MCF 10A (cell line): ENCODE measurements around the gene GRM1. TPM values are rescaled to one million over a fixed set of nuclear protein-coding genes. Genes with fewer than 3 reads are reported as not detected.

Experiments
- BruUV-seq: library from RNA; stranded (reverse); fragments of 400-500 nt; replicated peaks from 2 replicates; lab custom pipeline; 2021; lab: Mats Ljungman, UMichigan
- CTCF ChIA-PET: fragments of 300-600 bp; sonication (Branson Sonifier 250); formaldehyde crosslinking; extraction: SDS; loops from one replicate; lab custom pipeline; 2021; ENCODE audit warnings: antibody characterized with exemption, inconsistent platforms; lab: Yijun Ruan, JAX
- POLR2A ChIA-PET: fragments of 300-600, 350-650 bp; sonication (Branson Sonifier 250); formaldehyde crosslinking; extraction: SDS; loops from one replicate; lab custom pipeline; 2020; ENCODE audit warnings: antibody characterized with exemption, inconsistent platforms; lab: Yijun Ruan, JAX
- DNase-seq: peaks from one replicate; pipeline ENCODE4 v3.0.0-alpha.2; 2018; ENCODE audit not compliant: unreplicated experiment
- H3K27ac Mint-ChIP-seq: one replicate; pipeline ENCODE4 v1.8.0; 2022; ENCODE audit warnings: mild to moderate bottlenecking, low read depth, mixed read lengths; ENCODE audit not compliant: unreplicated experiment
- H3K27me3 Mint-ChIP-seq: one replicate; pipeline ENCODE4 v1.8.0; 2022; ENCODE audit warnings: mixed read lengths; ENCODE audit not compliant: insufficient read depth, unreplicated experiment
- H3K36me3 Mint-ChIP-seq: one replicate; pipeline ENCODE4 v1.8.0; 2022; ENCODE audit warnings: mild to moderate bottlenecking, moderate library complexity, mixed read lengths; ENCODE audit not compliant: insufficient read depth, unreplicated experiment
- H3K4me1 Mint-ChIP-seq: one replicate; pipeline ENCODE4 v1.8.0; 2022; ENCODE audit warnings: mixed read lengths; ENCODE audit not compliant: insufficient read depth, unreplicated experiment
- H3K4me3 Mint-ChIP-seq: one replicate; pipeline ENCODE4 v1.8.0; 2022; ENCODE audit warnings: mild to moderate bottlenecking, moderate library complexity, mixed read lengths; ENCODE audit not compliant: unreplicated experiment
- H3K9me3 Mint-ChIP-seq: one replicate; pipeline ENCODE4 v1.8.0; 2022; ENCODE audit warnings: mixed read lengths; ENCODE audit not compliant: unreplicated experiment
- intact Hi-C: fragments of 100-400 bp; cut with micrococcal nuclease; formaldehyde crosslinking; loops from 2 replicates; pipeline ENCODE4 v1.14.1; 2022
- total RNA-seq: library from RNA; stranded (reverse); gene quantifications from 2 replicates; pipeline ENCODE4 v1.2.3, GENCODE V29; 2022
- TF ChIP-seq, protein P1 (sequence below): fragments of 200-600 bp; IDR thresholded peaks from one replicate; pipeline ENCODE4 v1.8.0; 2022; ENCODE audit warnings: antibody characterized with exemption, mild to moderate bottlenecking; ENCODE audit not compliant: unreplicated experiment

Gene GRM1
- total RNA-seq, 1 experiment from 2014 or later: not detected

DNA sequence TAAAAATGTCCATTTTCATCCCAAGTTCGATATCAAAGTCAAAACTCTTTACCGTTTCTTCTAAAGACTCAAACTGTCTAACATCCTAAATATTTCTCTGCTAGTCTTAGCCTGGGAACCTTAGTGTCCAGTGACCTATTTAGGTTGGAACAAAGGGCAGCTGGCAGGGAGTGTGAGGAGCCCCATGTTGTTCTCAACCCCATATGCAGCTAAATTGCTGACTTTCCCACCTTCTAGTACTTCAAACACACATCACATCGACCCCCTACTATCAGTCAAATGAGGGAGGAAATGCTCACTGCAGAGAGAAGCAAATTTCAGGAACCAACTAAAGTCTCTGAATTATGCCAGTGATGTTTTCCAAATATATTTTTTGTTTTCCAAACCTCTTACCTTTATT, 322.2 kb downstream of the GRM1 start:
- no peaks in the 10 kb centered on the region for H3K9me3 Mint-ChIP-seq
- CTCF ChIA-PET: interaction anchor here (1.0 kb wide), 1 partner anchor 249 kb away, joined by 3 read pairs; no protein-coding TSS in a partner anchor
- no peak overlapping the region for H3K27ac Mint-ChIP-seq

DNA sequence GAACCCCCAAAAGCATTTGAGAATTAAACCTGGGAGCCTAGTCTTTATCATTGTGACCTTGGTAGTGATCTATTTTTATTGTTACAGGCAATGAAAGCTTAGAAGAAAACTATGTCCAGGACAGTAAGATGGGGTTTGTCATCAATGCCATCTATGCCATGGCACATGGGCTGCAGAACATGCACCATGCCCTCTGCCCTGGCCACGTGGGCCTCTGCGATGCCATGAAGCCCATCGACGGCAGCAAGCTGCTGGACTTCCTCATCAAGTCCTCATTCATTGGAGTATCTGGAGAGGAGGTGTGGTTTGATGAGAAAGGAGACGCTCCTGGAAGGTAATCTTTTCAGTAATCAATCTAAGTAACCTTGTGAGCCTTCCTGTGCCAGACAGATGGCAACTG, 323.3 kb downstream of the GRM1 start:
- Mint-ChIP-seq H3K27ac (no peak overlapping the region), H3K4me1 (peaks cover 4% of the 10 kb centered on the region), H3K4me3 (no peak overlapping the region), H3K27me3 (no peaks in the 10 kb centered on the region), H3K36me3 (peaks cover under 1% of the 10 kb centered on the region), H3K9me3 (no peaks in the 10 kb centered on the region)
- BruUV-seq: no TSS peak
- TF ChIP-seq, protein P1, sequence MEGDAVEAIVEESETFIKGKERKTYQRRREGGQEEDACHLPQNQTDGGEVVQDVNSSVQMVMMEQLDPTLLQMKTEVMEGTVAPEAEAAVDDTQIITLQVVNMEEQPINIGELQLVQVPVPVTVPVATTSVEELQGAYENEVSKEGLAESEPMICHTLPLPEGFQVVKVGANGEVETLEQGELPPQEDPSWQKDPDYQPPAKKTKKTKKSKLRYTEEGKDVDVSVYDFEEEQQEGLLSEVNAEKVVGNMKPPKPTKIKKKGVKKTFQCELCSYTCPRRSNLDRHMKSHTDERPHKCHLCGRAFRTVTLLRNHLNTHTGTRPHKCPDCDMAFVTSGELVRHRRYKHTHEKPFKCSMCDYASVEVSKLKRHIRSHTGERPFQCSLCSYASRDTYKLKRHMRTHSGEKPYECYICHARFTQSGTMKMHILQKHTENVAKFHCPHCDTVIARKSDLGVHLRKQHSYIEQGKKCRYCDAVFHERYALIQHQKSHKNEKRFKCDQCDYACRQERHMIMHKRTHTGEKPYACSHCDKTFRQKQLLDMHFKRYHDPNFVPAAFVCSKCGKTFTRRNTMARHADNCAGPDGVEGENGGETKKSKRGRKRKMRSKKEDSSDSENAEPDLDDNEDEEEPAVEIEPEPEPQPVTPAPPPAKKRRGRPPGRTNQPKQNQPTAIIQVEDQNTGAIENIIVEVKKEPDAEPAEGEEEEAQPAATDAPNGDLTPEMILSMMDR: no peak
- ChIA-PET CTCF (no interaction called here), POLR2A (interaction anchor here (1.1 kb wide), 1 partner anchor 194 kb away, joined by 4 read pairs; no protein-coding TSS in a partner anchor)
- intact Hi-C loops: no loop called here
- DNase-seq: no peak

More for the DNA sequence above, 322.2 kb downstream of the GRM1 start:
- intact Hi-C loops: no loop called here
- Mint-ChIP-seq H3K4me1 (no peaks in the 10 kb centered on the region), H3K27me3 (no peaks in the 10 kb centered on the region), H3K4me3 (no peak overlapping the region), H3K36me3 (no peaks in the 10 kb centered on the region)
- TF ChIP-seq, protein P1: no peak
- POLR2A ChIA-PET: interaction anchor here (0.5 to 1.1 kb wide), 2 partner anchors 122 to 195 kb away, joined by 3 to 4 read pairs; no protein-coding TSS in a partner anchor
- DNase-seq: no peak
- BruUV-seq: no TSS peak

DNA sequence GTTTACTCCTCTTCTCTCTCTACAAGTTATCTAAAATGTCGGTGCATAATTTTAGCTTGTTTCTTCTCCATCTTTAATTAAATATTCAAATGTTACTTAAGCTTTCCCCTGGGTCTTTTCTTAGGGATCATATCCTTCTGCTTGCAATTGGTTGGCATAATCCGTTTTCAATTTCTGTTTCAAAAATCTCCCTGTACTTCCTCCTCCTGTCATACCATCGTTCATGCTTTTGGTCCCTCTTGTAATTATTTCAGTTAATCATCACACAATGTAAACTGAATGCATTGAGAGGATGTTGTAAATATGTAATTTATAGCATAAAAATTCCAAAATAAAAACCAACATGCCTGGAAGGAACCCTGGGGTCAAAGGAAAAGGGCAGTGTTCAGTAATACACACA, 325.6 kb downstream of the GRM1 start:
- no peaks in the 10 kb centered on the region for H3K27me3 Mint-ChIP-seq
- ChIA-PET CTCF (no interaction called here), POLR2A (no interaction called here)
- TF ChIP-seq, protein P1: no peak
- intact Hi-C loops: no loop called here
- H3K4me3 Mint-ChIP-seq: no peak overlapping the region
- BruUV-seq: no TSS peak
- H3K4me1 Mint-ChIP-seq: peaks cover 24% of the 10 kb centered on the region
- H3K27ac Mint-ChIP-seq: no peak overlapping the region
- H3K36me3 Mint-ChIP-seq: peaks cover 7% of the 10 kb centered on the region
- no peak for DNase-seq
- no peaks in the 10 kb centered on the region for H3K9me3 Mint-ChIP-seq

DNA sequence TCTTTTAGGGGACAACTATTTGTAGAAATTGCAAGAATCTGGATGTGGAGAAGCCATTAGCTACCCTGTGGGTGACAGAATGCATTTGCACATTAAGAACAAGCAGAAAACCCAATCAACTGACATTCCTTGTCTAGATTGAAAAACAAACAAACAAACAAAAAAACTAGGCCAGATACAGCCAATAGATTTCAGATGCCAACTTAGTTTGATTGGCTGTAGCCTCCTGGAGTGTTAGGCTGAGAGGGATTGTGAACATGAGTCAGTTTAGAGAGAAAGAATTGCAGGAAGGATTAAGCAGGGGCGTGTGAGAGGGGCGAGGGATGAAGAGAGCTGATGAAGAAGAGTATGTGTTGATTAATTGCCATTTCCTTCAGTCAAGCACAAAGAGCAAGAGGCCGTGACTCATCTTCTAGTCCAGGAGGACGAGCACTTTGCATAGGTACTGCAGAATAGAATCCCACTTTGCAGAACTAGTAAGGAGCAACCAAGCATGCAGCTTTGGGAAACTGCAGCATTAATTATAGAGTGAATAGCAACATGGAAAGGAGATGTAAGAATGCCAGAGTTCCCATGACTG, 326.7 kb downstream of the GRM1 start:
- peak; percentile 8 for DNase-seq
- H3K27ac Mint-ChIP-seq: no peak overlapping the region
- intact Hi-C loops: no loop called here
- CTCF ChIA-PET: no interaction called here
- BruUV-seq: no TSS peak
- H3K27me3 Mint-ChIP-seq: no peaks in the 10 kb centered on the region
- TF ChIP-seq, protein P1: no peak
- H3K4me1 Mint-ChIP-seq: peaks cover 24% of the 10 kb centered on the region
- peaks cover 7% of the 10 kb centered on the region for H3K36me3 Mint-ChIP-seq
- H3K9me3 Mint-ChIP-seq: no peaks in the 10 kb centered on the region
- POLR2A ChIA-PET: interaction anchor here (0.6 kb wide), 1 partner anchor 62 kb away, joined by 3 read pairs; no protein-coding TSS in a partner anchor
- no peak overlapping the region for H3K4me3 Mint-ChIP-seq
